Epithelial cell of prostate (primary cell): ENCODE data around the gene ZNRF1.
"Not testable (repeated sequence)": the region's sequence is repeated elsewhere in the genome, so short reads cannot be mapped to it uniquely, and the experiment has no call there.

ENCODE experiments used
- DNase-seq: peaks from one replicate; pipeline ENCODE4 v3.0.0-alpha.2; 2011; ENCODE audit warnings: low read depth, low spot score
- H3K27ac ChIP-seq: fragments of 450-650 bp; 2 replicates; pipeline ENCODE4 v1.5.1; 2017; ENCODE audit warnings: mild to moderate bottlenecking

ZNRF1 gene

GRCh38 chr16:75073545-75074303 is 74.9 kb downstream of the ZNRF1 start:
- no peak for DNase-seq
- H3K27ac ChIP-seq, result no peak overlapping the region

GRCh38 chr16:75074304-75074793 is 75.5 kb downstream of the ZNRF1 start:
- no peak for DNase-seq
- H3K27ac ChIP-seq, result no peak overlapping the region

- DNase-seq, result no peak
- H3K27ac ChIP-seq, result no peak overlapping the region
Measured at GRCh38 chr16:75074920-75075687, 76.3 kb downstream of the ZNRF1 start.

- no peak overlapping the region for H3K27ac ChIP-seq
- no peak for DNase-seq
Measured at GRCh38 chr16:75075688-75076268, 77.0 kb downstream of the ZNRF1 start.

GRCh38 chr16:75078886-75079285 is 80.1 kb downstream of the ZNRF1 start:
- H3K27ac ChIP-seq, result no peak overlapping the region
- DNase-seq, result no peak

- H3K27ac ChIP-seq, result no peak overlapping the region
- no peak for DNase-seq
Measured at GRCh38 chr16:75079346-75079926, 80.6 kb downstream of the ZNRF1 start.

- no peak overlapping the region for H3K27ac ChIP-seq
- DNase-seq, result peak; percentile 24
Measured at GRCh38 chr16:75080205-75081029, 81.6 kb downstream of the ZNRF1 start.

- no peak overlapping the region for H3K27ac ChIP-seq
- DNase-seq, result no peak
Measured at GRCh38 chr16:75081179-75081859, 82.5 kb downstream of the ZNRF1 start.

GRCh38 chr16:75083813-75084212 is 85.0 kb downstream of the ZNRF1 start:
- no peak overlapping the region for H3K27ac ChIP-seq
- DNase-seq, result no peak

- DNase-seq, result no peak
- no peak overlapping the region for H3K27ac ChIP-seq
Measured at GRCh38 chr16:75085556-75085955, 86.7 kb downstream of the ZNRF1 start.

GRCh38 chr16:75086281-75086680 is 87.5 kb downstream of the ZNRF1 start:
- no peak overlapping the region for H3K27ac ChIP-seq
- DNase-seq, result no peak

- H3K27ac ChIP-seq, result no peak overlapping the region
- DNase-seq, result no peak
Measured at GRCh38 chr16:75086688-75087374, 88.0 kb downstream of the ZNRF1 start.

- DNase-seq, result no peak
- no peak overlapping the region for H3K27ac ChIP-seq
Measured at GRCh38 chr16:75087375-75087979, 88.7 kb downstream of the ZNRF1 start.

GRCh38 chr16:75088216-75088615 is 89.4 kb downstream of the ZNRF1 start:
- no peak overlapping the region for H3K27ac ChIP-seq
- DNase-seq, result no peak

- DNase-seq, result no peak
- H3K27ac ChIP-seq, result no peak overlapping the region
Measured at GRCh38 chr16:75088934-75089333, 90.1 kb downstream of the ZNRF1 start.

GRCh38 chr16:75089486-75090202 is 90.8 kb downstream of the ZNRF1 start:
- no peak overlapping the region for H3K27ac ChIP-seq
- no peak for DNase-seq

- not testable (repeated sequence) for H3K27ac ChIP-seq, DNase-seq
Measured at GRCh38 chr16:75090899-75091298, 92.1 kb downstream of the ZNRF1 start.

- DNase-seq, H3K27ac ChIP-seq: not testable (repeated sequence)
Measured at GRCh38 chr16:75091619-75092018, 92.8 kb downstream of the ZNRF1 start.
